H1 (cell line): ENCODE measurements around the gene PTCH2. TPM values are rescaled to one million over a fixed set of nuclear protein-coding genes. Genes with fewer than 3 reads are reported as not detected.

Source experiments
- CBX8 ChIP-seq: fragments of 300-800, 300-1000 bp; sonication (generic); IDR thresholded peaks from 2 replicates; pipeline ENCODE4 v1.7.1; 2016; ENCODE audit warnings: low read depth, low read length, borderline replicate concordance
- CTBP2 ChIP-seq: IDR thresholded peaks from 2 replicates; pipeline ENCODE4 v1.7.0; 2011; ENCODE audit warnings: borderline replicate concordance, mild to moderate bottlenecking, moderate library complexity, mixed read lengths, low read length; ENCODE audit not compliant: insufficient read depth, insufficient read length
- KDM5A ChIP-seq: fragments of 200-600 bp; IDR thresholded peaks from 2 replicates; pipeline ENCODE4 v1.7.1; 2012; ENCODE audit warnings: mild to moderate bottlenecking, low read length, inconsistent platforms, mixed read lengths
- NANOG ChIP-seq: IDR thresholded peaks from 2 replicates; pipeline ENCODE4 v1.6.1; 2011; ENCODE audit warnings: low read length, low read depth, mild to moderate bottlenecking, inconsistent platforms; ENCODE audit not compliant: insufficient read depth, poor library complexity, severe bottlenecking
- POU5F1 ChIP-seq: IDR thresholded peaks from 2 replicates; pipeline ENCODE4 v1.6.1; 2011; ENCODE audit warnings: low read depth, mild to moderate bottlenecking, low read length, moderate library complexity
- RBBP5 ChIP-seq: IDR thresholded peaks from 2 replicates; pipeline ENCODE4 v1.7.1; 2012; ENCODE audit warnings: low read depth, mild to moderate bottlenecking, inconsistent platforms, low read length, moderate library complexity, borderline replicate concordance
- SIN3A ChIP-seq, 2 experiments: IDR thresholded peaks in 1 of 2; conservative IDR thresholded peaks in 1 of 2; 2 replicates each; pipeline ENCODE4 v1.6.1; 2011 to 2012; ENCODE audit warnings: low read length in 2 of 2, improper control_type of control experiment in 1 of 2, low read depth in 1 of 2, mild to moderate bottlenecking in 1 of 2
- TCF12 ChIP-seq: IDR thresholded peaks from 2 replicates; pipeline ENCODE4 v1.6.1; 2011; ENCODE audit warnings: low read depth, mild to moderate bottlenecking, low read length
- polyA plus RNA-seq, 7 experiments: library from polyadenylated mRNA; depleted of rRNA in 3 of 7; stranded (reverse) in 5 of 7; unstranded in 2 of 7; fragments of >200 nt in 5 of 7; fragments of 200-250 nt in 2 of 7; gene quantifications; 1 replicate in 5 of 7; 2 replicates in 1 of 7; 4 replicates in 1 of 7; pipeline versions ENCODE4 v1.2.1 to v1.2.3, GENCODE V29; 2011 to 2013; ENCODE audit warnings: missing spikeins in 2 of 7, mixed read lengths in 2 of 7
- total RNA-seq: library from RNA; stranded (reverse); fragmentation: NEBNext Ultra II Directional; extraction: Animal tissue kit (Norgen Biotek cat#: 25700); gene quantifications from 2 replicates; pipeline ENCODE4 v1.2.1, GENCODE V29; 2021

The PTCH2 gene
- total and polyA plus RNA-seq, 2 of the 8 experiments (the other 6 are each of a cell fraction or from before 2014, with no cell fraction given): 0.35 to 1.2 TPM

DNA sequence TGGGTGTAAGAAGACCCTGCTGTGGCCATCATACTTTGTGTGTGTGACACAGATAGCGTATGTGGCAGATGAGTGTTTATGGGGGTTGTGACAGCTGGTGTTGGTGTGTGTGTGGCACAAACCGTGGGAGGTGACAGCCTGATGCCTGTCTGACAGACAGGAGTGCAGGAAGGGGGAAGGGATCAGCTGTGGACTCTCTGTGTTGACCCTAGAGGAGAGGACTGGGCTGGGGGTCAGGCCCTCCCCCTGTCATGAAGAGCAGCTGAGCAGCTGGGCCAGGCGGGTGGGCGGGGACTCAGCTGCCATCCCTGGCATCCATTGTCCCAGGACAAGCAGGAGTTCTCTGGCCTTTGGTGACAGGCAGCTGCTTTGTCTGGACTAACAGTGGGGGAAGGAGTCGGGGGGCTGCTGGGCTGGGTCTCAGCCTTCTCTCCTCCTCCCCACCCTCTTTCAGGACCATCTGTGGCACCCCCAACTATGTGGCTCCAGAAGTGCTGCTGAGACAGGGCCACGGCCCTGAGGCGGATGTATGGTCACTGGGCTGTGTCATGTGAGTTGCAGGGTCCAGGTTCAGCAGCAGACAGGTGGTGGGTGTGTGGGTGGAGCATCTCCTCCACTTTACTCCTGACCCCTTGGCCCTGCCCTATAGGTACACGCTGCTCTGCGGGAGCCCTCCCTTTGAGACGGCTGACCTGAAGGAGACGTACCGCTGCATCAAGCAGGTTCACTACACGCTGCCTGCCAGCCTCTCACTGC is 40.6 kb downstream of the PTCH2 start (continued):
- TF ChIP-seq POU5F1: no peak
- TF ChIP-seq TCF12: no peak
- TF ChIP-seq CBX8: no peak
- TF ChIP-seq NANOG: no peak
- TF ChIP-seq KDM5A: no peak
- TF ChIP-seq RBBP5: no peak
- no peak for TF ChIP-seq SIN3A (conservative IDR thresholded peaks at IDR 0.05 in 1 of 2, IDR thresholded peaks at IDR 0.05 in 1 of 2; ENCODE audit: low read depth in 1 of 2, low read length in 2 of 2)
- TF ChIP-seq CTBP2: no peak
